DOHH2 (cell line): ENCODE measurements around the gene USH1C.

Source experiments
- CTCF ChIP-seq: fragments of 200-600 bp; sonication (generic); IDR thresholded peaks from one replicate; pipeline ENCODE4 v1.5.1; 2014; ENCODE audit warnings: antibody characterized with exemption, mild to moderate bottlenecking, low read depth, low read length; ENCODE audit not compliant: poor library complexity, severe bottlenecking
- EZH2phosphoT487 ChIP-seq: fragments of 200-600 bp; sonication (generic); IDR thresholded peaks from 2 replicates; pipeline ENCODE4 v1.6.1; 2017; ENCODE audit warnings: borderline replicate concordance, mild to moderate bottlenecking, antibody characterized with exemption, low read length, moderate library complexity, mixed read lengths

GRCh38 chr11:17488563-17488962 is 55.7 kb downstream of the USH1C start:
- TF ChIP-seq CTCF, result no peak
- no peak for TF ChIP-seq EZH2phosphoT487
